ENCODE data around the gene TNS1.

GRCh38 chr2:217757108-217757463 is 245.7 kb downstream of the TNS1 start:
- TF ChIP-seq PRRX2 (CRISPR knock-in tag; IDR thresholded peaks at IDR 0.05), result no peak
- TF ChIP-seq GABPB1 (CRISPR knock-in tag; IDR thresholded peaks at IDR 0.05), result no peak
- no peak for TF ChIP-seq CTCF (IDR thresholded peaks at IDR 0.05)

Measured in WTC11 (cell line).